GM12891 (cell line): Measurements from ENCODE around the gene CCT2.

ENCODE experiments used
- DNase-seq: peaks from one replicate; pipeline ENCODE4 v3.0.0; 2011; ENCODE audit warnings: low spot score; ENCODE audit not compliant: insufficient read length
- FAIRE-seq: peaks from 2 replicates; lab custom pipeline; 2011; peaks lifted over from hg19 to GRCh38; lab: Jason Lieb, UNC
- PAX5 ChIP-seq: IDR thresholded peaks from 2 replicates; pipeline ENCODE4 v1.6.1; 2011; ENCODE audit warnings: low read length, moderate library complexity, mild to moderate bottlenecking; ENCODE audit not compliant: insufficient read depth, severe bottlenecking
- POLR2A ChIP-seq: IDR thresholded peaks from 2 replicates; pipeline ENCODE4 v1.6.1; 2011; ENCODE audit warnings: low read depth, low read length, control low read depth
- POLR2AphosphoS5 ChIP-seq: IDR thresholded peaks from 2 replicates; pipeline ENCODE4 v1.6.1; 2011; ENCODE audit warnings: low read depth, low read length, control low read depth
- POU2F2 ChIP-seq: IDR thresholded peaks from 2 replicates; pipeline ENCODE4 v1.6.1; 2011; ENCODE audit warnings: low read depth, mild to moderate bottlenecking, control low read depth, low read length, moderate library complexity
- SPI1 ChIP-seq: IDR thresholded peaks from 2 replicates; pipeline ENCODE4 v1.6.1; 2011; ENCODE audit warnings: low read depth, low read length, control low read depth
- TAF1 ChIP-seq: IDR thresholded peaks from 2 replicates; pipeline ENCODE4 v1.6.1; 2011; ENCODE audit warnings: low read depth, low read length, control low read depth

CCT2 gene

GRCh38 chr12:69556383-69556782, 28.9 kb upstream of the CCT2 start:
- DNase-seq = no peak
- no peak for FAIRE-seq
- TF ChIP-seq POU2F2 (no peak), PAX5 (no peak)

- FAIRE-seq (no peak), DNase-seq (no peak)
- TF ChIP-seq POLR2AphosphoS5 (no peak), POU2F2 (no peak), SPI1 (no peak), TAF1 (no peak), POLR2A (no peak), PAX5 (no peak)
These were observed 22.0 kb upstream of the CCT2 start for GRCh38 chr12:69563166-69563762.

GRCh38 chr12:69566603-69567002, 18.7 kb upstream of the CCT2 start:
- TF ChIP-seq POLR2AphosphoS5 (no peak), POLR2A (no peak), SPI1 (no peak), TAF1 (no peak), PAX5 (no peak), POU2F2 (no peak)
- DNase-seq (no peak), FAIRE-seq (peak; percentile 75)

GRCh38 chr12:69569236-69569635, 16.0 kb upstream of the CCT2 start:
- FAIRE-seq (peak; percentile 28), DNase-seq (no peak)

GRCh38 chr12:69570000-69570516, 15.2 kb upstream of the CCT2 start:
- no peak for TF ChIP-seq POLR2A
- TF ChIP-seq TAF1 = no peak
- TF ChIP-seq POLR2AphosphoS5 = no peak
- TF ChIP-seq POU2F2 = no peak
- no peak for TF ChIP-seq SPI1
- no peak for TF ChIP-seq PAX5
- DNase-seq (no peak), FAIRE-seq (no peak)

More at GRCh38 chr12:69569236-69569635, 16.0 kb upstream of the CCT2 start:
- TF ChIP-seq POU2F2 (no peak), POLR2A (no peak), SPI1 (no peak), TAF1 (no peak), POLR2AphosphoS5 (no peak)

GRCh38 chr12:69570545-69571399, 14.5 kb upstream of the CCT2 start:
- DNase-seq = no peak
- peak; percentile 81 for FAIRE-seq
- TF ChIP-seq SPI1 (no peak), POU2F2 (no peak), TAF1 (no peak), POLR2A (no peak), PAX5 (no peak), POLR2AphosphoS5 (no peak)

GRCh38 chr12:69575346-69575745, 9.9 kb upstream of the CCT2 start:
- TF ChIP-seq PAX5 = no peak
- no peak for TF ChIP-seq POLR2AphosphoS5
- TF ChIP-seq TAF1 = no peak
- no peak for TF ChIP-seq POU2F2
- TF ChIP-seq POLR2A = no peak
- TF ChIP-seq SPI1 = no peak
- DNase-seq = no peak
- no peak for FAIRE-seq

- no peak for DNase-seq
- TF ChIP-seq SPI1 (peak; percentile 51; the same call in 1 of the 2 replicates), TAF1 (no peak)
- no peak for FAIRE-seq
These were observed 7.0 kb upstream of the CCT2 start for GRCh38 chr12:69578283-69578682.

GRCh38 chr12:69579029-69579428, 6.2 kb upstream of the CCT2 start:
- TF ChIP-seq SPI1 = peak; percentile 71
- TF ChIP-seq POU2F2 = no peak
- no peak for TF ChIP-seq POLR2A
- DNase-seq = no peak
- FAIRE-seq = no peak
